ENCODE measurements around the gene WFDC1. TPM values are rescaled to one million over a fixed set of nuclear protein-coding genes. Genes with fewer than 3 reads are reported as not detected.

Gene WFDC1
- total RNA-seq, 2 donors from 2014 or later, result 0.90 TPM; not detected in 1

DNA sequence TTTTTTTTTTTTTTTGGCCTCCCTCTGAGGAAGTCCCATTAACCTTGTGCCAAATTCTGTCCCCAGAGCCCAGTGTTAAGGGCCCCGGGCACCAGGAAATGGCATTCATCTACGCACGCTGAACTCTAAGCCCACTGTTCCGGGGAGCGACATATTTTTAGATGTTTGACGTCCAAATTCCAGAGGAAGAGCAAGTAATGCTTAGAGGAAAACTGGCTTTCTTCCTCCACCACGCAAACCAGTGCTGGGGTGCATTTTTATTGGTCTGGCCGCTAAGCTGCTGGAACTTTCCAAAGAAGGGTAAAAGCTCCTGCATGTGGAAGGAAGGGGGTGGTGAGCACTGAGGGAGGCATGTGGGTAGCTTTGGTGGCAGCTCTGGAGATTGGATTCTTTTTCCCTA is 8.3 kb downstream of the WFDC1 start:
- H3K36me3 Mint-ChIP-seq (ENCODE audit: low read depth), result no peaks in the 10 kb centered on the region
- peaks cover 14% of the 10 kb centered on the region for H3K27me3 Mint-ChIP-seq
- no peak for ATAC-seq (replicated peaks)
- no peaks in the 10 kb centered on the region for H3K4me1 Mint-ChIP-seq
- no peak overlapping the region for H3K4me3 Mint-ChIP-seq
- no peaks in the 10 kb centered on the region for H3K9me3 Mint-ChIP-seq
- no peak overlapping the region for H3K27ac Mint-ChIP-seq

DNA sequence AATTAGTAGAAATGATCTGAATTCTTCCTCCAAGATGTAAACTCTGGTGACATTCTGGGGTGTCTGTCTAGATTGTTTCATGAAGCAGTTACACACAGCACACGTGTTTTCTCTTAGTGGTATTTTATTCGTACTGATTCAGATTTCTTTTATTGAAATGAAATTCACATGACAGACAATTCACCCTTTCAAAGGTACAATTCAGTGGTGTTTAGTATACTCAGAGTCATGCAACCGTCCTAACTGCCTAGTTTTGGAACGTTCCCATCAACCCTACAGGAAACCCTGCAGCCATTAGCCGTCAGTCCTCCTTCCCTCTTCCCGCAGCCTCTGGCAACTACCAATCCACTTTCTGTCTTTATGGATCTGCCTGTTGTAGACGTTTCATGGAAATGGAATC is 8.8 kb downstream of the WFDC1 start:
- H3K27me3 Mint-ChIP-seq, result peaks cover 16% of the 10 kb centered on the region
- ATAC-seq (replicated peaks), result no peak
- no peaks in the 10 kb centered on the region for H3K9me3 Mint-ChIP-seq
- no peak overlapping the region for H3K27ac Mint-ChIP-seq
- no peak overlapping the region for H3K4me3 Mint-ChIP-seq
- no peaks in the 10 kb centered on the region for H3K36me3 Mint-ChIP-seq (ENCODE audit: low read depth)
- no peaks in the 10 kb centered on the region for H3K4me1 Mint-ChIP-seq

DNA sequence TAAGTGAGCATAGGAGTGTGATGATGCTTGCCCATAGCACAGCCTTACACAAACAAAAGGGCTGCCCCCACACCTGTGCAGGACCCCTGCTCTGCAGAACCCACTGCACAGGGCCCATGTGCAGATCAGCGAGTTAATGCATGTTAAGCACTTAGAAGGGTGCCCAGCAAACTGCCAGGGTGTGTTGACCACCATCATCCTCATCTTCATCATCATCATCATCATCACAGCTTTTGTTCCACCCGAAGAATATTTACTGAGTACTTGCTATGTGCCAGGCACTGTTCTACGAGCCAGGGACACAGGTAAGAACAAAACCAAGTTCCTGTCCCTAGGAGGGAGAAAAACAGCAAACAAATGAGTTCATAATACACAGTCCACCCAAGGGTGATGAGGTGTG is 11.9 kb downstream of the WFDC1 start:
- no peak for ATAC-seq (replicated peaks)
- H3K4me1 Mint-ChIP-seq, result no peaks in the 10 kb centered on the region
- no peaks in the 10 kb centered on the region for H3K36me3 Mint-ChIP-seq (ENCODE audit: low read depth)
- H3K9me3 Mint-ChIP-seq, result no peaks in the 10 kb centered on the region
- H3K27ac Mint-ChIP-seq, result no peak overlapping the region
- H3K27me3 Mint-ChIP-seq, result peaks cover 23% of the 10 kb centered on the region
- H3K4me3 Mint-ChIP-seq, result no peak overlapping the region

DNA sequence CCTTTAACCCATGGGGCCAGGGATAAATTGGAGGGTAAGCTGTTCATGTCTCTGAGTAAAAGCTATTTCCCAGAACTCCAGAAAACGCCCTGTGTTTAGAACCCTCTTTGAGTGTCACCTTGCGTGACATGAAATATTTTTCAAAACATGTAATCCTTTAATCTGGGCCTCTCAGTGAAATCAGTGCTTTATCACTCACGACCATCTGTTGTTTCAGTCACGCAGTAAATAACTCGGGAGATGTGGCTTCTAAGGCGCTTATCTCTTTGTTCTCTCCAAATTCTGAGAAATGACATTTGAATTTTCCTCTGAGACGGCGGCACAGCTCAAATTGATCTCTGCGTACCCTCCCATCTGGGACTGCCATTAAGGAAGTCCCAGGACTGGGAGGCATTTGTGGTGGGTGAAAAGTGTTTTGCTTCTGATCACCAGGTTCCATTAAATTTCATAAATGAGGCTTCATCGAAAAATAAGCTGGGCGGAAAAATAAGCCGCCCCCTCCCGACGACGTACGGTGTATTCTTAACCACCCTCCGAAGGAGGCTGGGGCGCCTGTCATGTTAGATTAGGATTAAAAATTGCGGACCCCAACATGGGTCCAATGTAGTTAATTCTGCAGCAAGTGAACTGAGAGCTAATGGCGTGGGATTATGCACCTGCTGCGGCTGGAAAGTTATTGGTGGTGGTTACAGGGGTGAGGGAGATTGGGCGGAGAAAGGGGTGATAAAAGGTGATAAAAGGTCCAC is 12.7 kb downstream of the WFDC1 start:
- H3K36me3 Mint-ChIP-seq (ENCODE audit: low read depth), result no peaks in the 10 kb centered on the region
- no peak overlapping the region for H3K27ac Mint-ChIP-seq
- no peak overlapping the region for H3K4me3 Mint-ChIP-seq
- no peaks in the 10 kb centered on the region for H3K9me3 Mint-ChIP-seq
- H3K4me1 Mint-ChIP-seq, result no peaks in the 10 kb centered on the region
- H3K27me3 Mint-ChIP-seq, result peaks cover 26% of the 10 kb centered on the region
- no peak for ATAC-seq (replicated peaks)

DNA sequence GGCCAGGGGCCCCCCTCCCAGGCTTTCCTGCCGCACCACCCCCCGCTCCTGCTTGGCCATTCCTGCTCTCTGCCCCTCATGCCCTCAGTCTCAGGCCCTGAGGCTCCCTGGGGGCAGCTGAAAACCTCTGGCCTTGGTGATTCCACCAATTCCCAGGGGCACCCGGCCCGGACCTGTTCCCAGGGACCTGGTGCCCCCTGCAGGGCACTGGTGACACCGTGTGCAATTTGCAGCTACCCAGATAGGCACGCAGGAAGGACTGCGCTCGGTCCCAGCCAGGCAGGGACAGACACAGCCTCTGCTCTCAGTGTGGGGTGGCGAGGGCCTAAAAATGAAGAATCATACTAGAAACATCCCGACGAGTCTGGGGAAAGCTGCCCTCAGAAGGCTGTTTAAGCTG is 13.4 kb downstream of the WFDC1 start:
- no peak overlapping the region for H3K27ac Mint-ChIP-seq
- H3K27me3 Mint-ChIP-seq, result peaks cover 29% of the 10 kb centered on the region
- H3K4me1 Mint-ChIP-seq, result no peaks in the 10 kb centered on the region
- no peaks in the 10 kb centered on the region for H3K36me3 Mint-ChIP-seq (ENCODE audit: low read depth)
- no peak overlapping the region for H3K4me3 Mint-ChIP-seq
- no peaks in the 10 kb centered on the region for H3K9me3 Mint-ChIP-seq
- peak; percentile 26 for ATAC-seq (replicated peaks)

DNA sequence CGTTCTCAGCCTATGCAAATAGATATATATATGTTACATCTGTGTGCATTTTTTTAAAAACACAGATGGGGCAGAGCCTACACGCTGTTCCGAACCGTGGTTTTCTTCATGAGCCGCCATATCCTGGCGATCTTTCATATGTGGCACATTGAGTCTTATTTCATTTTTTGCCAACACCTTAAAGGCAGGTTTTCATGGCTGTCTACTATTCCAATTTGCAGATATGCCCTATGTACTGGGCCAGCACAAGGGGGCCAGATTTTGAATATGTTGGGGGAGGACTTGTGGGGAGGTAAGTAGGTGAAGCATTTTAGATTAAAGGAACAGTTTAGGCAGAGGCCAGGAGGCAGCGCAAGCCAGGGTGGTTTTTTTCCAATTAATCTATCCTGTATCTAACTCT is 16.0 kb downstream of the WFDC1 start:
- Mint-ChIP-seq H3K36me3 (ENCODE audit: low read depth) (no peaks in the 10 kb centered on the region), H3K27me3 (peaks cover 39% of the 10 kb centered on the region), H3K4me1 (no peaks in the 10 kb centered on the region), H3K4me3 (no peak overlapping the region), H3K27ac (no peak overlapping the region), H3K9me3 (no peaks in the 10 kb centered on the region)
- ATAC-seq (replicated peaks), result no peak

DNA sequence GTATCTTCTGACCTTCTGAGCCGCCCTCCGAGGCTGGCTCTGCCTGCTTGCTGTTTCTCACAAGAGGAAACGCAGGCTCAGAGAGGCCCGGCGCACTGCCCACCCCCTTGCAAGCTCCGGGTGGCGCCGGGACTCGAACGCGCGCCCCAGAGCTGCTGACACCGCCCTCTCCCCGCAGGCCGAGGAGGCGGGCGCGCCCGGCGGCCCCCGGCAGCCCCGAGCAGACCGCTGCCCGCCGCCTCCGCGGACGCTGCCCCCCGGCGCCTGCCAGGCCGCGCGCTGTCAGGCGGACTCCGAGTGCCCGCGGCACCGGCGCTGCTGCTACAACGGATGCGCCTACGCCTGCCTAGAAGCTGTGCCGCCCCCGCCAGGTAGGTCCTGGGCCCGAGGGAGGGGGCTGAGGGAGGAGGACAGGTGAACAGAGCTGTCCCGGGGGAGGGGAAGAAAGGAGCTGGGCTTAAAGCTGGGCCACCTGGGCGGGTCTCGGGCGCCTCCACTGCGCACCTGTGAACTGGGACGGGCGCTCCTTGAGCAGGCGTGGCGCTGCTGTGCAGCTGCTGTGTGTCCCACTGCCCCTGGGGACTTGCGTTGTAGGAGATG is 18.2 kb downstream of the WFDC1 start:
- Mint-ChIP-seq H3K9me3 (no peaks in the 10 kb centered on the region), H3K4me3 (no peak overlapping the region), H3K36me3 (ENCODE audit: low read depth) (no peaks in the 10 kb centered on the region), H3K27me3 (peaks cover 31% of the 10 kb centered on the region), H3K4me1 (no peaks in the 10 kb centered on the region), H3K27ac (no peak overlapping the region)
- no peak for ATAC-seq (replicated peaks)

DNA sequence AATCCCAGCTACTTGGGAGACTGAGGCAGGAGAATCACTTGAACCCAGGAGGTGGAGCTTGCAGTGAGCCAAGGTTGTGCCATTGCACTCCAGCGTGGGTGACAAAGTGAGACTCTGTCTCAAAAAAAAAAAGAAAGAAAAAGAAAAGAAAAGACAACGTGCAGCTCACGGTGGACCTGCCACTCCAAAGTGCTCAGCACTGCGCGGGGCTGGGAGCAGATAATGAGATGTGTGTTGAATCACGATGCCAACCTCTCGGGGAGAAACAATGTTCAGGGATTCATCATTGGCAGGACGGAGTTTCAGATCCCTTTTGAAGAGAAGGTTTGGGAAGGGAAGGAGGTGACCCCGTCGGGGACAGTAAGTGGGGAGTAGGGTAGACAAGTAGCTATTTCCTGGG is 19.2 kb downstream of the WFDC1 start:
- Mint-ChIP-seq H3K4me1 (no peaks in the 10 kb centered on the region), H3K27ac (no peak overlapping the region), H3K9me3 (no peaks in the 10 kb centered on the region), H3K27me3 (peaks cover 27% of the 10 kb centered on the region), H3K4me3 (no peak overlapping the region), H3K36me3 (ENCODE audit: low read depth) (no peaks in the 10 kb centered on the region)
- no peak for ATAC-seq (replicated peaks)

DNA sequence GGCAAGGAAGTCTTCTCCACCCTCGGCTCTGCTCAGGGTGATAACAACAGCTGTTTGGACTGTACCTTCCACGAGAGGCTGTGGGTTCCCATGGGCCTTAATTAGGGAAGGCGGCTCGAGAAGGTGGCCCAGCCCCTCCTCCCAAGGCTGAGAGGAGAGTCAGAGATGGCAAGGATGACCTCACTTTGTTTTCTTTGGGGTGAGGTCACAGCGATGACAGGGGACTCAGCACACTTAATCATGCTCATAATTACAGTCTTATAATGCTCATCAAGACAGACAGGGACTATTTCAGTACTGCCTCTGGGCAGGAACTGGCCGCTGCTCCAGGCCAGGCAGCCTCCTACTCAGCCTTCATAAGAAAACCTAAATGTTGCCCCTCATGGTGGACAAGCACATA is 19.7 kb downstream of the WFDC1 start:
- H3K4me1 Mint-ChIP-seq, result no peaks in the 10 kb centered on the region
- H3K27ac Mint-ChIP-seq, result no peak overlapping the region
- H3K9me3 Mint-ChIP-seq, result no peaks in the 10 kb centered on the region
- no peak overlapping the region for H3K4me3 Mint-ChIP-seq
- H3K36me3 Mint-ChIP-seq (ENCODE audit: low read depth), result no peaks in the 10 kb centered on the region
- no peak for ATAC-seq (replicated peaks)
- H3K27me3 Mint-ChIP-seq, result peaks cover 27% of the 10 kb centered on the region

DNA sequence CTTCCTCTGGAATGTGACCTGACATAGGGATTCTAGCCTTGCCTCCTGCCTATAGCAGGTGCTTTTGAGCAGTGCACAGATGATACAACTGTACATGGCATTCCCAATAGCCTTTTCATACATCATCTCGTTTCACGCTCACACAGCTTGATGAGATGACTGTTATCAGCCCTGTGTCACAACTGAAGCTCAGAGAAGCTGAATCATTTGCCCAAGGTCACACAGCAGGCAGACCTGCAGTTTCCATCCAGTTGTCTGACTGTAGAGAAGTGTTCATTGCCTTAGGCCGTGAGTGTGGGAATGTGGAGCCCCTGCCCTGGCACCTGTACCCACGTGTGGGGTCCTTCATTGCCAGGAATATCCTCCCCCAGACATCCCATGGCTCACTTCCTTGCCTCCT is 20.1 kb downstream of the WFDC1 start:
- no peak for ATAC-seq (replicated peaks)
- H3K4me1 Mint-ChIP-seq, result no peaks in the 10 kb centered on the region
- H3K36me3 Mint-ChIP-seq (ENCODE audit: low read depth), result no peaks in the 10 kb centered on the region
- H3K27ac Mint-ChIP-seq, result no peak overlapping the region
- H3K27me3 Mint-ChIP-seq, result peaks cover 27% of the 10 kb centered on the region
- H3K9me3 Mint-ChIP-seq, result no peaks in the 10 kb centered on the region
- no peak overlapping the region for H3K4me3 Mint-ChIP-seq

DNA sequence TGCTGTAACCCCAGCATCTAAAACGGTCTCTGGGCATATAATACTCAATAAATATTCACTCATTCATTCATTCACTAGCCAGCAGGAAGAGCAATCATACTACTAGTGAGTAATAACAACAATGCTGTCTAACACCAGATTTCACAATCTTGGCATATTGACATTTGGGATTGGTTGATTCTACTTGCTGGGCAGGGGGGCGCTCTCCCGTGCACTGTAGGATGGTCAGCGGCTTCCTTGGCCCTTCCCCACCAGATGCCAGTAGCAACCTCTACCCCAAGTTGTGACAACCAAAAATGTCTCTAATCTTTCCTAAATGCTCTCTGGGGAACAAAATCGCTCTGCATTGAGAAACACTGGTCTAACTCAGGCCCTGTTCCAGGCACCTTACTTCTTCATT is 20.7 kb downstream of the WFDC1 start:
- H3K36me3 Mint-ChIP-seq (ENCODE audit: low read depth), result no peaks in the 10 kb centered on the region
- no peak overlapping the region for H3K27ac Mint-ChIP-seq
- H3K9me3 Mint-ChIP-seq, result no peaks in the 10 kb centered on the region
- no peaks in the 10 kb centered on the region for H3K4me1 Mint-ChIP-seq
- no peak overlapping the region for H3K4me3 Mint-ChIP-seq
- H3K27me3 Mint-ChIP-seq, result peaks cover 27% of the 10 kb centered on the region
- ATAC-seq (replicated peaks), result no peak

DNA sequence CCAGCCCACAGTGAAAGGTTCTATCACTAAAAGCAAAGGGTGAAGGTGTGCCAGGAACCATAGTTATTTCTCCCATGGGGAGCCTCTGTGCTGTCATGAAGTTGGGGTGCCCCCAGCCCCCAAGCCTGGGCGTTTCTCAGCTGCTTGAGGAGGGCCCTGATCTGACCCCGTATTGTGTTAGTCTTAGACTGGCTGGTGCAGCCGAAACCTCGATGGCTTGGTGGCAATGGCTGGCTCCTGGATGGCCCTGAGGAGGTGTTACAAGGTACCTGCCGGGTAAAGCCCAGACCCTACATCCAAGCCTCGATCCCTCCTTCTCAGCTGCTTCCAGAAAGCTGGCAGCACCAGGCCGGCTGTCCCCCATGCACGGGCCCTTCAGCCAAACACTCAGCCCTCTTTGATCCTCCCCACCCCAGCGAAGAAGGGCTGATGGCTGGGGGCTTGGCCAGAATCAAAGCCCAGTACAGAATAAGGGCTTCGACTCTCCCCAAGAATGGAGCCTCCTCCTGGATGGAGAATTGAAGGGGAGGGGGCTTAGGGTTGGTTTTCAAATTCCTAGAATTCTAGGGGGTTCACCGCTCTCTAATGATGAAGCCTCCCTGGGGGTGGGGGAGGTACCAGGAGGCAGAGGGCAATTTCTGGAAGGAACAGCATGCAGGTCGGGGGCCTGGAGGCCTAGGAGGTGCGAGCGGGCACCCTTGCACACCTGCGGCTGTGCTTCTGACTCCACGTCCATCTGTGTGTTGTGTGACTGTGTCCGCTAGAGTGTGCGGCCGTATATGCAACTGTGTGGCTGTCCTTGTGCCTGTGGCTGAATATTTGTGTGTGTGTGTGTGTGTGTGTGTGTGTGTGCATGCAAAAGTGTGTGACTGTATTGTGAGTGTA is 23.7 kb downstream of the WFDC1 start:
- no peak for ATAC-seq (replicated peaks)
- Mint-ChIP-seq H3K9me3 (no peaks in the 10 kb centered on the region), H3K4me3 (no peak overlapping the region), H3K36me3 (ENCODE audit: low read depth) (no peaks in the 10 kb centered on the region), H3K4me1 (no peaks in the 10 kb centered on the region), H3K27me3 (peaks cover 18% of the 10 kb centered on the region), H3K27ac (no peak overlapping the region)

DNA sequence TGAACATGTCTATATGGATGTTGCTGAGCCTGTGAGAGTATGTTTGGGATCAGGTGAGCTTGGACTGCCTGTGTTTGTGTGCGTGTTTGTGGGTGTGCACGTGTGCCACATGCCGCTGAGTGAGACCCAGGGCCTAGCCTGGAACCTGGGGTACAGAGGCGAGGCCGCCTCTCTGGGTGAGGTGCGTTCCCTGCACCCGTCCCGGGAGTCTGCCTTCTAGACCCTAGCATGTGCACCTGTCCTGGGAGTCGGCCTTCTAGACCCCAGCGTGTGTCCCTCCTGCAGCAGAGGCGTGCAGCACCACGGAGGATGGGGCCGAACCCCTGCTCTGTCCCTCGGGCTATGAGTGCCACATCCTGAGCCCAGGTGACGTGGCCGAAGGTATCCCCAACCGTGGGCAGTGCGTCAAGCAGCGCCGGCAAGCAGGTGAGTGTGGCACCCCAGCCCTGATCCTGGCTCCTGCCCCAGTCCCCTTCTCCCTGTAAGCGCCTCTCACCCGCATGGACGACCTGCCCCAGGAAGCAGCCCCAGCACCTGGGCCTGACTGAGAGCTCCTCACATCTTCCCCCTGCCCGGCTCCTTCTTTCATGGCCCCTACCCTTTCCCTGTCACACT is 24.6 kb downstream of the WFDC1 start:
- Mint-ChIP-seq H3K36me3 (ENCODE audit: low read depth) (no peaks in the 10 kb centered on the region), H3K27ac (no peak overlapping the region), H3K27me3 (peaks cover 12% of the 10 kb centered on the region), H3K4me3 (no peak overlapping the region), H3K4me1 (no peaks in the 10 kb centered on the region), H3K9me3 (no peaks in the 10 kb centered on the region)
- no peak for ATAC-seq (replicated peaks)

DNA sequence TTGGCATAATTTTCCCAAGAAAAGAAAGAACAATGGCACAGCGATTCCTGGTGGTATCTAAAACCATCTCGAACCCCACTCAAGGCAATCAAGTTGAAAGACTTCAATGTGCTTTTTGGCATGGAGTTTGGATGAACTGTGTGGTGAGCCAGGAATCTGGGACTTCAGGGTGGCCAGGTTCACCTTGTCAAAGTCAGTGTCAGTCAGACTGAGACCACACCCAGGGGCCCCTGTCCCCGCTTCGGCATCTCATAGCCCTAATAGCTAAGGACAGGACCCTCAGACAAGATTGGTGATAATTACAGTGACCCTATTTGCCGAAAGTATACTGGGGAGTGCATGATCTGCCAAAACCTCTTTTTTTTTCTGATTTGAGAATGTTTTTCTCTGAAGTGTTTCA is 25.8 kb downstream of the WFDC1 start:
- no peaks in the 10 kb centered on the region for H3K36me3 Mint-ChIP-seq (ENCODE audit: low read depth)
- no peaks in the 10 kb centered on the region for H3K4me1 Mint-ChIP-seq
- peaks cover 6% of the 10 kb centered on the region for H3K27me3 Mint-ChIP-seq
- H3K4me3 Mint-ChIP-seq, result no peak overlapping the region
- ATAC-seq (replicated peaks), result no peak
- H3K27ac Mint-ChIP-seq, result no peak overlapping the region
- no peaks in the 10 kb centered on the region for H3K9me3 Mint-ChIP-seq
